DOHH2 (cell line): ENCODE measurements around the gene MAFB.

ENCODE experiments used
- H3F3A ChIP-seq: fragments of 200-600 bp; sonication (generic), shearing (Covaris generic); 2 replicates; pipeline ENCODE4 v1.6.0; 2016; ENCODE audit warnings: antibody characterized with exemption, mild to moderate bottlenecking; ENCODE audit not compliant: control insufficient read depth, insufficient read depth
- H3K27ac ChIP-seq: fragments of 200-600 bp; sonication (generic); 2 replicates; pipeline ENCODE4 v1.5.1; 2014; ENCODE audit warnings: low read depth, mild to moderate bottlenecking, low read length, moderate library complexity
- H3K27me3 ChIP-seq: fragments of 200-600 bp; sonication (generic); 2 replicates; pipeline ENCODE4 v1.6.1; 2014; ENCODE audit warnings: mild to moderate bottlenecking, low read length, mixed read lengths; ENCODE audit not compliant: control insufficient read depth
- H3K36me3 ChIP-seq: fragments of 200-600 bp; sonication (generic); 2 replicates; pipeline ENCODE4 v1.6.1; 2014; ENCODE audit warnings: mild to moderate bottlenecking, low read length, moderate library complexity, mixed read lengths; ENCODE audit not compliant: control insufficient read depth
- H3K4me1 ChIP-seq: fragments of 200-600 bp; sonication (generic); 2 replicates; pipeline ENCODE4 v1.6.1; 2014; ENCODE audit warnings: mild to moderate bottlenecking, low read length, mixed read lengths; ENCODE audit not compliant: control insufficient read depth
- H3K4me2 ChIP-seq: fragments of 200-600 bp; sonication (generic); 2 replicates; pipeline ENCODE4 v1.6.0; 2014; ENCODE audit warnings: mild to moderate bottlenecking, low read length, moderate library complexity
- H3K4me3 ChIP-seq: fragments of 200-600 bp; sonication (generic); 2 replicates; pipeline ENCODE4 v1.5.1; 2014; ENCODE audit warnings: mild to moderate bottlenecking, low read length, mixed read lengths
- H3K79me2 ChIP-seq: fragments of 200-600 bp; sonication (generic); 2 replicates; pipeline ENCODE4 v1.6.1; 2014; ENCODE audit warnings: mild to moderate bottlenecking, low read length, mixed read lengths; ENCODE audit not compliant: control insufficient read depth
- H3K9me2 ChIP-seq: fragments of 200-600 bp; sonication (generic); replicated peaks from 2 replicates; pipeline ENCODE4 v1.6.1; 2014; ENCODE audit warnings: mild to moderate bottlenecking, low read length, mixed read lengths; ENCODE audit not compliant: control insufficient read depth
- H3K9me3 ChIP-seq: fragments of 200-600 bp; sonication (generic); 2 replicates; pipeline ENCODE4 v1.6.1; 2014; ENCODE audit warnings: antibody characterized with exemption, low read length, mixed read lengths; ENCODE audit not compliant: control insufficient read depth, insufficient read depth
- H4K20me1 ChIP-seq: fragments of 200-600 bp; sonication (generic); 2 replicates; pipeline ENCODE4 v1.6.0; 2014; ENCODE audit warnings: low read depth, mild to moderate bottlenecking, antibody characterized with exemption, low read length, moderate library complexity; ENCODE audit not compliant: control insufficient read depth, insufficient read depth
- EZH2phosphoT487 ChIP-seq: fragments of 200-600 bp; sonication (generic); IDR thresholded peaks from 2 replicates; pipeline ENCODE4 v1.6.1; 2017; ENCODE audit warnings: borderline replicate concordance, mild to moderate bottlenecking, antibody characterized with exemption, low read length, moderate library complexity, mixed read lengths
- TF ChIP-seq, protein P1 (sequence below): fragments of 200-600 bp; sonication (generic); IDR thresholded peaks from one replicate; pipeline ENCODE4 v1.5.1; 2014; ENCODE audit warnings: antibody characterized with exemption, mild to moderate bottlenecking, low read depth, low read length; ENCODE audit not compliant: poor library complexity, severe bottlenecking

Gene MAFB

GRCh38 chr20:40673442-40673841, 15.6 kb downstream of the MAFB start:
- Histone ChIP-seq H3K36me3 (no peaks in the 10 kb centered on the region), H3F3A (no peaks in the 10 kb centered on the region), H3K27me3 (peaks cover 18% of the 10 kb centered on the region), H3K4me2 (no peak overlapping the region), H4K20me1 (no peaks in the 10 kb centered on the region), H3K79me2 (no peaks in the 10 kb centered on the region), H3K4me1 (no peaks in the 10 kb centered on the region), H3K9me3 (no peaks in the 10 kb centered on the region), H3K4me3 (no peak overlapping the region), H3K27ac (no peak overlapping the region), H3K9me2 (no peaks in the 10 kb centered on the region)
- TF ChIP-seq EZH2phosphoT487 = no peak
- TF ChIP-seq, protein P1, sequence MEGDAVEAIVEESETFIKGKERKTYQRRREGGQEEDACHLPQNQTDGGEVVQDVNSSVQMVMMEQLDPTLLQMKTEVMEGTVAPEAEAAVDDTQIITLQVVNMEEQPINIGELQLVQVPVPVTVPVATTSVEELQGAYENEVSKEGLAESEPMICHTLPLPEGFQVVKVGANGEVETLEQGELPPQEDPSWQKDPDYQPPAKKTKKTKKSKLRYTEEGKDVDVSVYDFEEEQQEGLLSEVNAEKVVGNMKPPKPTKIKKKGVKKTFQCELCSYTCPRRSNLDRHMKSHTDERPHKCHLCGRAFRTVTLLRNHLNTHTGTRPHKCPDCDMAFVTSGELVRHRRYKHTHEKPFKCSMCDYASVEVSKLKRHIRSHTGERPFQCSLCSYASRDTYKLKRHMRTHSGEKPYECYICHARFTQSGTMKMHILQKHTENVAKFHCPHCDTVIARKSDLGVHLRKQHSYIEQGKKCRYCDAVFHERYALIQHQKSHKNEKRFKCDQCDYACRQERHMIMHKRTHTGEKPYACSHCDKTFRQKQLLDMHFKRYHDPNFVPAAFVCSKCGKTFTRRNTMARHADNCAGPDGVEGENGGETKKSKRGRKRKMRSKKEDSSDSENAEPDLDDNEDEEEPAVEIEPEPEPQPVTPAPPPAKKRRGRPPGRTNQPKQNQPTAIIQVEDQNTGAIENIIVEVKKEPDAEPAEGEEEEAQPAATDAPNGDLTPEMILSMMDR = no peak

- Histone ChIP-seq H3K9me2 (no peaks in the 10 kb centered on the region), H3K27me3 (peaks cover 18% of the 10 kb centered on the region), H3K79me2 (no peaks in the 10 kb centered on the region), H4K20me1 (no peaks in the 10 kb centered on the region), H3K36me3 (no peaks in the 10 kb centered on the region), H3K4me1 (no peaks in the 10 kb centered on the region), H3K4me3 (no peak overlapping the region), H3K27ac (no peak overlapping the region), H3K4me2 (no peak overlapping the region), H3F3A (no peaks in the 10 kb centered on the region), H3K9me3 (no peaks in the 10 kb centered on the region)
- TF ChIP-seq, protein P1 = no peak
- TF ChIP-seq EZH2phosphoT487 = no peak
Measured at GRCh38 chr20:40672095-40672494, 16.9 kb downstream of the MAFB start.

DNA sequence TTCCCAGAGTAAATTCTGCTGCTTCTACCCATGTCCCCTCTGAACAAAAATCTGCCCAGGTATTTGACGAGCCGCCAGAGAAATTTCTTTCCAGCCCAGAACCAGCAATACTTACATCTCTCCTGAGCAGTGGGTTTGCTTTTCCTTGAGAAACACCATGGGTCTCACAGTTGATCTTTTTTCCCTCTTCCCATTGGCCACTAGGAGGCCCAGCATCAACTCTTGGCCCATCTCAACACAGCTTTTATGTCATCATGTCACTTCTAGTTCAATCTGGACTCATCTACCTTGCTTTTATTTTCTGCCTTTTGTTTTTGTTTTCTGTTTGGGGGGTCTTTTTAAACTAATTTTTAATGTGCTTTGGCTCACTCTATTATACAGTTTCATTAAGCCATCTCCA, 18.8 kb downstream of the MAFB start:
- Histone ChIP-seq H3K9me3 (no peaks in the 10 kb centered on the region), H3K9me2 (no peaks in the 10 kb centered on the region), H3K4me1 (no peaks in the 10 kb centered on the region), H4K20me1 (no peaks in the 10 kb centered on the region), H3K79me2 (no peaks in the 10 kb centered on the region), H3K4me2 (no peak overlapping the region), H3K27me3 (peaks cover 6% of the 10 kb centered on the region), H3K36me3 (no peaks in the 10 kb centered on the region), H3K27ac (no peak overlapping the region), H3F3A (no peaks in the 10 kb centered on the region), H3K4me3 (no peak overlapping the region)
- TF ChIP-seq, protein P1 = no peak
- no peak for TF ChIP-seq EZH2phosphoT487

GRCh38 chr20:40669692-40670091, 19.3 kb downstream of the MAFB start:
- Histone ChIP-seq H4K20me1 (no peaks in the 10 kb centered on the region), H3K9me3 (no peaks in the 10 kb centered on the region), H3K36me3 (no peaks in the 10 kb centered on the region), H3K9me2 (no peaks in the 10 kb centered on the region), H3K4me2 (no peak overlapping the region), H3K4me3 (no peak overlapping the region), H3K4me1 (no peaks in the 10 kb centered on the region), H3K27me3 (peaks cover 6% of the 10 kb centered on the region), H3K27ac (no peak overlapping the region), H3F3A (no peaks in the 10 kb centered on the region), H3K79me2 (no peaks in the 10 kb centered on the region)
- no peak for TF ChIP-seq EZH2phosphoT487
- TF ChIP-seq, protein P1 = no peak
